Right lobe of liver (tissue), 4 donors: ENCODE measurements around the gene UNC119B.

Experiments used
- POLR2A ChIP-seq: fragments of 450-650 bp; IDR thresholded peaks from one replicate; pipeline ENCODE4 v1.6.1; 2017; ENCODE audit warnings: antibody characterized with exemption, mild to moderate bottlenecking
- TF ChIP-seq, protein P1 (sequence below), 4 donors: fragments of 200-600 bp in 3 of 4; fragments of 450-650 bp in 1 of 4; IDR thresholded peaks; one replicate each; pipeline versions ENCODE4 v1.5.1 to v1.8.0; 2016 to 2022; ENCODE audit warnings: antibody characterized with exemption in 4 of 4, mild to moderate bottlenecking in 2 of 4
- donor health status: DM: no; HTN: no; CAD: no.
- donor health status: DM: no; HTN: no; CAD: no.
- donor health status: DM: no; HTN: yes; CAD: no.

- no peak for TF ChIP-seq POLR2A
- TF ChIP-seq, protein P1, sequence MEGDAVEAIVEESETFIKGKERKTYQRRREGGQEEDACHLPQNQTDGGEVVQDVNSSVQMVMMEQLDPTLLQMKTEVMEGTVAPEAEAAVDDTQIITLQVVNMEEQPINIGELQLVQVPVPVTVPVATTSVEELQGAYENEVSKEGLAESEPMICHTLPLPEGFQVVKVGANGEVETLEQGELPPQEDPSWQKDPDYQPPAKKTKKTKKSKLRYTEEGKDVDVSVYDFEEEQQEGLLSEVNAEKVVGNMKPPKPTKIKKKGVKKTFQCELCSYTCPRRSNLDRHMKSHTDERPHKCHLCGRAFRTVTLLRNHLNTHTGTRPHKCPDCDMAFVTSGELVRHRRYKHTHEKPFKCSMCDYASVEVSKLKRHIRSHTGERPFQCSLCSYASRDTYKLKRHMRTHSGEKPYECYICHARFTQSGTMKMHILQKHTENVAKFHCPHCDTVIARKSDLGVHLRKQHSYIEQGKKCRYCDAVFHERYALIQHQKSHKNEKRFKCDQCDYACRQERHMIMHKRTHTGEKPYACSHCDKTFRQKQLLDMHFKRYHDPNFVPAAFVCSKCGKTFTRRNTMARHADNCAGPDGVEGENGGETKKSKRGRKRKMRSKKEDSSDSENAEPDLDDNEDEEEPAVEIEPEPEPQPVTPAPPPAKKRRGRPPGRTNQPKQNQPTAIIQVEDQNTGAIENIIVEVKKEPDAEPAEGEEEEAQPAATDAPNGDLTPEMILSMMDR (IDR thresholded peaks at IDR 0.05): no peak
Measured at GRCh38 chr12:120710805-120711296, 593 bp downstream of the UNC119B start.
